PC-9 (cell line): ENCODE data around the gene BRAF.

Source experiments
- CTCF ChIP-seq: fragments of 200-600 bp; sonication (generic); conservative IDR thresholded peaks from 2 replicates; pipeline ENCODE4 v1.6.1; 2017; ENCODE audit warnings: mixed run types, antibody characterized with exemption, mild to moderate bottlenecking, moderate library complexity
- EZH2 ChIP-seq: fragments of 200-600 bp; sonication (generic); IDR thresholded peaks from 2 replicates; pipeline ENCODE4 v1.8.0; 2017; ENCODE audit warnings: antibody characterized with exemption, low read depth

GRCh38 chr7:140866926-140867325 lies 57.8 kb downstream of the BRAF start:
- TF ChIP-seq CTCF: no peak
- no peak for TF ChIP-seq EZH2
